AG09309 (cell line): ENCODE results near the gene ECHDC1.

ENCODE experiments used
- DNase-seq: peaks from one replicate; pipeline ENCODE4 v3.0.0-alpha.2; 2010; ENCODE audit warnings: low read depth
- H3K4me3 ChIP-seq: 2 replicates; pipeline ENCODE4 v1.5.1; 2011; ENCODE audit warnings: mild to moderate bottlenecking, low read depth, low read length, moderate library complexity; ENCODE audit not compliant: control insufficient read depth
- CTCF ChIP-seq: IDR thresholded peaks from 2 replicates; pipeline ENCODE4 v1.5.1; 2011; ENCODE audit warnings: mild to moderate bottlenecking, low read depth, low read length, inconsistent platforms; ENCODE audit not compliant: insufficient read depth, control insufficient read depth; ENCODE audit errors: missing control alignments

Gene ECHDC1

GRCh38 chr6:127383988-127384387 lies 40.6 kb upstream of the ECHDC1 start:
- no peak for TF ChIP-seq CTCF
- no peak for DNase-seq
- no peak overlapping the region for H3K4me3 ChIP-seq

GRCh38 chr6:127382413-127382812 lies 39.0 kb upstream of the ECHDC1 start:
- H3K4me3 ChIP-seq, result no peak overlapping the region
- no peak for TF ChIP-seq CTCF
- DNase-seq, result no peak

- TF ChIP-seq CTCF, result no peak
- no peak for DNase-seq
- H3K4me3 ChIP-seq, result no peak overlapping the region
Measured at GRCh38 chr6:127381384-127381783, 38.0 kb upstream of the ECHDC1 start.

GRCh38 chr6:127376685-127377084 lies 33.3 kb upstream of the ECHDC1 start:
- no peak for TF ChIP-seq CTCF
- no peak overlapping the region for H3K4me3 ChIP-seq
- DNase-seq, result no peak

- H3K4me3 ChIP-seq, result no peak overlapping the region
- TF ChIP-seq CTCF, result no peak
- no peak for DNase-seq
Measured at GRCh38 chr6:127367023-127367375, 23.6 kb upstream of the ECHDC1 start.

GRCh38 chr6:127366282-127367022 lies 23.0 kb upstream of the ECHDC1 start:
- H3K4me3 ChIP-seq, result no peak overlapping the region
- no peak for TF ChIP-seq CTCF
- peak; percentile 95 for DNase-seq
